Subcutaneous adipose tissue (tissue), 4 donors: ENCODE measurements around the gene DNAAF5. TPM values are rescaled to one million over a fixed set of nuclear protein-coding genes. Genes with fewer than 3 reads are reported as not detected.

Experiments
- CTCF ChIP-seq: fragments of 450-650 bp; IDR thresholded peaks from one replicate; pipeline ENCODE4 v1.5.1; 2016; ENCODE audit warnings: low read depth, mild to moderate bottlenecking, control low read depth, antibody characterized with exemption, moderate library complexity
- total RNA-seq, 4 donors: library from RNA; depleted of rRNA; stranded (reverse); fragments of >200 nt; gene quantifications; one replicate each; pipeline ENCODE4 v1.1.0, GENCODE V29; 2016

The DNAAF5 gene
- total RNA-seq, 4 donors from 2014 or later: 11.2 to 19.4 (median 12.8) TPM

DNA sequence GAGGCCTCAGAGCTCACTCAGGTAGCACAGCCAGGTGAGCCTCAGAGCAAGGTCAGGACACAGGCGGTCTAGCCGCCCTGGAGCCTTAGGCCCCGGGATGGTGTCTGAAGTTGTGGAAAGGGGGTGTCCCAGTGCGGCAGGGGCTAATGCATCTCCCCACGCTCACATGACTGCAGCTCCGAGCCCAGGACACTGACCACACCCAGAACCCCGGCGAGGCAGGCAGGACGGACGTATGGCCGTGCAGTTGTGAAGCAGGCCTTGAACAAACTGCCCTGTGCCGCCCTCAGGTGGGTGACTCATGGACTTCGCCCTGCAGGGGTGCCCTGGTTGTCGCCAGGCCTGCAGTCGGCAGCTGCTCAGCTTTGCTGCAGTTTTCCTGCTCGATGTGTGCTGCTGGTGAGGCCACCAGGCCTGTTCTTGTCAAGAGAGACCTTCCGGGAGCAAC lies 5.6 kb downstream of the DNAAF5 start:
- no peak for TF ChIP-seq CTCF

DNA sequence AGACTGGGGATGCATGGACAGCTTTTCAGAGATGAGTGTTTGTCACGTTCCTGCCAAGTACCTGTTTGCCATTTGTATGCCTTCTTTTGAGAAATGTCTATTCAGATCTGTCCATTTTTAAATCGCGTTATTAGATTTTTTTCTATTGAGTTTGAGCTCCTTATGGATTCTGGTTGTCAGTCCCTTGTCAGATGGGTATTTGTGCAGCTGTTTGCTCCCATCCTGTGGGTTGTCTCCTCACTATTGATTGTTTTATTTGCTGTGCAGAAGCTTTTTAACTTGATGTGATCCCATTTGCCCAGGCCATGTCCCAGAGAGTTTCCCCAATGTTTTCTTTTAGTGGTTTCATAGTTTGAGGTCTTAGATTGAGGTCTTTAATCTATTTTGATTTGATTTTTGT lies 6.1 kb downstream of the DNAAF5 start:
- no peak for TF ChIP-seq CTCF

- no peak for TF ChIP-seq CTCF
These were observed 7.7 kb downstream of the DNAAF5 start for GRCh38 chr7:734214-734613.

- TF ChIP-seq CTCF: no peak
These were observed 8.3 kb downstream of the DNAAF5 start for GRCh38 chr7:734808-735207.

DNA sequence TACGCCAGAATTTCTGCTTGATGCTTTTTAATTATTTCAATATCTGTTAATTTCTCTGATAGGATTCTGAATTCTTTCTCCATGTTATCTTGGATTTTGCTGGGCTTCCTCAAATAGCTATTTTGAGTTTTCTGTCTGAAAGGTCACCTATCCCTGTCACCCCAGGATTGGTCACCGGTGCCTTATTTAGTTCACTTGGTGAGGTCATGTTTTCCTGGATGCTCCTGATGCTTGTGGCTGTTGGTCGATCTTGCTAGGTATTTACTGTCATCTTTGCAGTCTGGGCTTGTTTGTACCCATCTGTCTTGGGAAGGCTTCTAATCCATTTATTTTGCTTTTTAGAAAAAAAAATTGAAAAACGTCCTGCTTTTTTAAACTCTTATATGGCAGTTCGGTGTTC lies 11.7 kb downstream of the DNAAF5 start:
- TF ChIP-seq CTCF: no peak

DNA sequence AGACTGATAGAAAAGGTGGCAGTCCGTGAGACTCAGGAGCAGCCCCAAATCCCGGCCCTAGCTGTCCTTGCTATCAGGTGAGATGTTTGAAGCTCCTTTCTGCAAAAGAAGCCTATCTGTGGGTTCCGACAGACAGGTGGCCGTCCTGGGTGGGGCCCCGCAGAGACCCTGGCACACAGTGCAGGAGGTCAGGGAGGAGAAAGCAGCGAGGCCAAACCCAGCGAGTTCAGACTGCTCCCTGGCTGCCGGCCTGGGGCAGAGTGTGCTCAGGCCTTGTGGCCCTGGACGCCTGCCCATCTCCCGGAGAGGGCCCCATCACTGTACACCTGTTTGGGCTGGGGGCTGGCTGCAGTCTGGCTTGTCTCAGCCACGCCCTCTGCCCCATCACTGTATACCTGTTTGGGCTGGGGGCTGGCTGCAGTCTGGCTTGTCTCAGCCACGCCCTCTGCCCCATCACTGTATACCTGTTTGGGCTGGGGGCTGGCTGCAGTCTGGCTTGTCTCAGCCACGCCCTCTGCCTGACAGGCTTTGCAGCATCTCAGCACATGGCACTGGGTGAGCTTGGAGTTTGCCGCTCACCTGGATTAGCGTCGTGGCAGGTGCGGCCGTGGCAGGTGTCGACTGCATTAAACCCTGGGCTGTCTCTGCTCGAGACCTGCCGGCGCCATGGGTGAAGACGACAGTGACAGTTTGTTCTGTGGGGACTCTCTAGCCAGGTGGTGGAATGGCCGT lies 12.4 kb downstream of the DNAAF5 start:
- TF ChIP-seq CTCF: no peak

- TF ChIP-seq CTCF: no peak
These were observed 13.0 kb downstream of the DNAAF5 start for GRCh38 chr7:739455-739982.
